Right hindlimb (tissue), 1 donor: Measurements from ENCODE around the gene OR51G1.
A peak's percentile ranks its signal among the peaks of the same experiment; 100 is the strongest.
"Not testable (repeated sequence)": the region's sequence is repeated elsewhere in the genome, so short reads cannot be mapped to it uniquely, and the experiment has no call there.

ENCODE experiments used
- DNase-seq: peaks from one replicate; pipeline ENCODE4 v3.0.0-alpha.2; 2018

OR51G1 gene, protein sequence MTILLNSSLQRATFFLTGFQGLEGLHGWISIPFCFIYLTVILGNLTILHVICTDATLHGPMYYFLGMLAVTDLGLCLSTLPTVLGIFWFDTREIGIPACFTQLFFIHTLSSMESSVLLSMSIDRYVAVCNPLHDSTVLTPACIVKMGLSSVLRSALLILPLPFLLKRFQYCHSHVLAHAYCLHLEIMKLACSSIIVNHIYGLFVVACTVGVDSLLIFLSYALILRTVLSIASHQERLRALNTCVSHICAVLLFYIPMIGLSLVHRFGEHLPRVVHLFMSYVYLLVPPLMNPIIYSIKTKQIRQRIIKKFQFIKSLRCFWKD

DNA sequence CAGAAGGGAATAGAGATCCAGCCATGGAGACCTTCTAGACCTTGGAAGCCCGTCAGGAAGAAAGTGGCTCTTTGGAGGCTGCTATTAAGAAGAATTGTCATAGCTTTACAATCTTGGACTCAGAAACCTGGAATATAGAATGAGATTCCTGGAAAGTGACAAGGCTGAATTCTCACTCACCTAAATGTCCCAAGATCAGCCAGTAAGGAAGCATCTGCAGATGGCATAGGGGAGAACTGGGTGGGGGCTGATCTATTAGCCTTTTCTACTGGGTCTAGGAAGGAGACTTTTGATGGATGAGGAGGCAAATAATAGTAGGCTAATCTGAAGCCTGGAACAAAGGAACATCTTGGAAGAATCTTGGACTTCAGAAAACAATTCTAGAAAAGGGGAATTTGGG is at the start of gene OR51G1:
Gene OR51G1 (minus strand): TSS at position 101 of the 400 bp plus-strand sequence. CDS start 0 bp downstream, at position 101.
- no peak for DNase-seq

DNA sequence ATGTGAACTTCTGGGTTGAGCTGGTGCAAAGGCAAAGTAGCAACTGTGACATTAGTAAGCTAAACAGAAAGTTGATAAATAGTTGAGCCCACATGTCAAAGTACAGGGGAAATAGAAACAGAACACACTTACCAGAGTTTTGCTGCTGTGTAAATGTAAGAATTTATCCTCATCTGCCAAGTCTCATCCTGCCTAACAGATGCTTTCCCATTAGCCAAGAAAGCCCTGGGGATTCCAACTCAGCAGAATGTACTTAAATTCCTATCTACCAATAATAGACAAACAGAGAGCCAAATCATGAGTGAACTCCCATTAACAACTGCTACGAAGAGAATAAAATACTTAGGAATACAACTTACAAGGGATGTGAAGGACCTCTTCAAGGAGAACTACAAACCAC is 38.7 kb upstream of the OR51G1 start:
- DNase-seq: no peak

DNA sequence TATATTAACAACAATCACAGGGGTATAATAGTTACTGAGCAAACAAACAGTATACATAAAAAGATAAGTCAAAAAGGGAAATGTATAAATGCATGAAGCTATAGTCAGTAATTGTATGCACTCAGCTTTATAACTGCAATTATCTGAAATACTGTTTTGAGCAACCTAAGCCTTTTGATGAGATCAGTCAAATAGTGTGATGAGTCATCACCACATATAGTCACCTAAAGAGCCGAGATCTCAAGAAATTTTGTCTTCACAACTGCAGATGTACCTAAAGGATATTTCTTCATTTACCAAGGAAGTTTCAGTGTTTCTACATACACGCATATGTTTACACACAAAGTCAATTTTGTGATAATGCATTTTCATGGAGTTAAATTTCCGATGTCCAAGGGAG is 36.7 kb upstream of the OR51G1 start:
- DNase-seq: no peak

DNA sequence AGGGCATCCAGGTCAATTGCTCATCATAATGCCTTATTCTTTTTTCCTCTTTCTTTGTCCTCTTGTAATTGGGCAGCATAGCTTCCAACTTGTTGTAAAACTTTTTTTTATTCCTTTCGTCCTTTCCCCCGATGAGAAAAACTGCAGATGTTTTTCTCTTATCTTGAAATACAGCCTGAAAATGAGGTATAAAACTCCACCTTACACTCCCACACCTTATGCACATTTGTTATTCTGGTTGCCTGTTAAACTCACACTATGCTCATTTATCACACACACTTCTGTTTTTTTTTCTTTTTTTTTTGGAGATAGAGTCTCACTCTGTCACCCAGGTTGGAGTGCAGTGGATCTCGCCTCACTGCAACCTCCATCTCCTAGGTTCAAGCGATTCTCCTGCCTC is 33.3 kb upstream of the OR51G1 start:
- DNase-seq: no peak

DNA sequence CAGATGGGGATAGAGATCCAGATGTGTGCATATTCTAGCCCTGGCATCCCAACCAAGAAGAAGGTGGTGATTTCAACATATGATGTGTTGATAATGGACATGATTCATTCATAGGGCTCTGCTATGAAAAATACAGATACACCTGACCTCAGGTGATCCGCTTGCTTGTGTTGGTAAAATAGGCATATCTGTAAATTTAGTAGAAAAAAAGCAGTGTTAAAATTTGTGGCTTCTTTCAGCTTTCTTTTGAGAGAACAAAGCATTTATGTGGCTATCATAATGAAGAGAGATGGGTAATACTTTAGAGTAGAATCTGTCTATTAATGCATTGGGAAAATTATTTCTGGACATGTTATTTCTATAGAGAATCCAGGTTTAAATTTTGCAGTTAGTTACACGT is 31.5 kb upstream of the OR51G1 start, which contains the start of gene OR51A2:
Gene OR51A2 (minus strand): TSS at position 101 of the 400 bp plus-strand sequence. CDS start 0 bp downstream, at position 101.
- not testable (repeated sequence) for DNase-seq

DNA sequence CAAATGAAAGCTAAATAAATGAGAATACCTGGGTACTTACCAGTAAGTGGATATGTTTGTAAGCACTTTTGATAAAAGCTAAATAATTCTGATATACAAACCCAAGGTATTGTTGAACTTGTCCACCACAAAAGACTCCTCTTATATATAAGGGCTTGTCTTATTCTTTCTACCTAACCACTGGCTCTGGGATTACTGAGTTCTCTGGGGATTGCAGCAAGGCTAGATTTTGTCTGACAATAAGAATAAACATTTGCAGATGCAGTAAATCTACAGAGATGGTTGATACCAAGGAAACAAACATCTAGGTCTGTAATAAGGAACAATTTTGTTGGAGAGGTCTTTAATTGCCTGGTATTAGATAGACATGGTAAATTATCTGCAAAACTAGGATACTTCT is 23.4 kb upstream of the OR51G1 start, which contains the start of gene OR51A4:
Gene OR51A4 (minus strand): TSS at position 101 of the 400 bp plus-strand sequence. CDS start 505 bp downstream, outside the sequence.
- DNase-seq: no peak

DNA sequence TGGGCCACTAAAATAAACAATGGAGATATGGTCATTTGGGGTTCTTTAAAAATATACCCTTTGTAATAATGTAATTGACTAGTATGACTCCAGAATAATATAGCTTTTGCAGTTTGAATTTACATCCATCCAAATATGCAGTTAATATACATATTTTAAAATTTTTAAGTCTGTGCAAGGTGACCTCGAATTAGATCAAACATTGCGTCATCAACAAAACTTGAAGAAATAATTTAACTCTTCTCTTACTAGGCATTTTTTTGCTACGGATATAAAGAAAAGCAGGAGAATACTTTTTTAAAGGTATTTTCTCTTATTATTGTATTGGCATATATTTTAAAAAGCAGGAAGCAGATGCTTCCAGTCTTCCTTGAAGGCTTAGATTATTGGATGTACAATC is 12.6 kb upstream of the OR51G1 start:
- no peak for DNase-seq

DNA sequence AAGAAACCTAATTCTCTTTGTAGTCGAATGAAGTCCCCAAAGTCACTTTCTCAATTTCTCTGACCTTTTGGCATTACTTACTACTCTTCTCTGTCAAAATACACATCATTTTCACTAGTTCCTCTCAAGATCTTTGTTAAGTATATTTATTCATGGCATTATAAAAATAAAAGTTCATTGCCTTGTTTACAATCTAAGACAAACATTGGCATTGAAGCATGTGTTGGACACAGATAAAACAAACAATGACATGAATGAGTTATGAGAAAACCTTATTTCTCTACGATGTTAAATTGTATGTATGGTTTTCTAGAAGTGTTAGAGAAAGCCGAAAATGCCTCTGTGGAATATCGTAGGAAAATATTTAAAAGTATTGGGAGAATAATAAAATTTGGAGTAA is 8.6 kb upstream of the OR51G1 start:
- DNase-seq: no peak

DNA sequence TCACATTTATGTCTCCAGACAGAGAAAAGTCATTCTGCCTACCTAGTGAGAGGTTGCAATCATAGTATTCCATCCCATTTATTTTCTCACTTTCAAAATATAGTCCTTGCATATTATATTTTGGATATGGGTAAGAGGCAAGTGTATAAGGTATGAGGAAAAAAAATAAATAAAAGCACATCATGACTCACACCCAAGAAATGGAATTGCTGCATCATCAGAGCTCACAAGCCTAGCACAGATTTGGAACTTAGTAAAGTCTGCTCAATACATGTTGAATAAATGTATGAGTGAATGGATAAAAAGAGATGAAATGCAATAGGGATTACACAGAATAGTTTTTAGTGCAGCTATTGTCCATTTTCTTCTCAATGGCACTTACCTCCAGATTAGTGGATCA is 2.5 kb upstream of the OR51G1 start:
- no peak for DNase-seq

DNA sequence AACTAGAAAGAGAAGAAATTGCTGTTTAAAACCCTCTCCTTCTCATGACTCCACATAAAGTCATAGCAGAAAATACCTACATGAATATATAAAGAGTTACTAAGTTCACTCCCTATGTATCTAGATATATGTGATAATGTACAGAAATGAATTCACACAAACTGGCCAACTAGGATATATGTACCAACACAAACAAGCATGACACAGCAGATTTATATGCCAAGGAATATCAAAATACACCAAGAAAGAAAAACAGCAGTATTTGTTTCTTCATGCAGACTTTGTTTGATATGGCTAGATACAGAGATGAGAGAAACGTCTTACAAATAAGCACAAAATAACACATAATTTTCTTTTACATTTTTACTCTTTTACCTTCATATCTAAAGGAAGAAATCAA is 1.8 kb downstream of the OR51G1 start:
- no peak for DNase-seq

DNA sequence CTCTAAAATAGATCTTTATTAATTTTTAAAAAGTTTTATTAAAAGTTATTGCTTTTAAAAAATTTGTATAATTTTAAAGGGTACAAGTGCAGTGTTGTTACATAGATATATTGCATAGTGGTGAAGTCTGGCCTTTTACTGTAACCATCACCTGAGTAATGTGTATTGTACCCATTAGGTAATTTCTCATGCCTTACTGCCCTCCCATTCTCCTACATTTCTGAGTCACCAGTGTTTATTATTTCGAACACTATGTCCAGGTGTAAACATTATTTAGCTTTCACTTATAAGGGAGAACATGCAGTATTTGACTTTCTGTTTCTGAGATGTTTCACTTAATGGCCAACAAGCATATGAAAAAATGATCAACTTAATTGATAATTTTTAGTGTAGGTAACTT is 2.3 kb downstream of the OR51G1 start:
- DNase-seq: no peak

DNA sequence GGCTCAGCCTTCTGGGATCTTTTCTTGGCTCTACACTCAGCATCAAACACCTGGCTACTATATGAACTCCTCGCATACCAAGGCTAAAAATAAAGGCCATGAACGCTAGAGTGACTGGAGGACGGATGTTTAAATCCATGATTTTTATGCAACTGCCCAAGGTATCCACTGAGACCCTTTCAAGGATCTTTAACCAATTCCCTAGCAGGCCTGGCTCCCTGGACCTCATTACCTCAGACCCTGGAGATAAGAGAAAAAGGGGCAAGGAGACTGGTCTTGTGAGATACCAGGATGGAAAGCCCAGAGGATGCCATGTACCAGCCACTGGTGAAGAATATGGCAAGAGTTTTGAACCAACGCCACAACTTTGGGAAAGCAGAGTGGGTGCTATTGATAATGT is 4.9 kb downstream of the OR51G1 start, which contains the start of gene OR51G2:
Gene OR51G2 (minus strand): TSS at position 101 of the 400 bp plus-strand sequence. CDS start 3,687 bp downstream, outside the sequence.
- no peak for DNase-seq

DNA sequence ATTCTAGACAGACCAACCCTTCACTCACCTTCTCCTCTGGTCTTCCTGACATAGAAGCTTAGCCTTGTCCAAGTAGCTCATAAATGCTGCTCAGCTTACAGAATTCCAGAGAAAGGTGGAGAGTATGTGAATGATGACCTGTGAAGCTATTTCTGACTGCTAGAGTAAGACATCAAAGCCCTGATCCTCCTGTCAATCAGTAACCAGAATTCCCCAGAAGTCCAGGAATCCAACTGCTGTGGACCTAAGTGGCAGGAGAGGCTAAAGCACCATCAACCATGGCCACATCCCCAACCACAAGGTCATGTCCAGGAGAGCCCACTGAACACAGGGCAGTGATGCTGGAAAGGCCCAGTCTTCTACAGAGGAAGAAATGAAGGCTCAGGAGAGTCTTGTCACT is 7.6 kb downstream of the OR51G1 start:
- no peak for DNase-seq

DNA sequence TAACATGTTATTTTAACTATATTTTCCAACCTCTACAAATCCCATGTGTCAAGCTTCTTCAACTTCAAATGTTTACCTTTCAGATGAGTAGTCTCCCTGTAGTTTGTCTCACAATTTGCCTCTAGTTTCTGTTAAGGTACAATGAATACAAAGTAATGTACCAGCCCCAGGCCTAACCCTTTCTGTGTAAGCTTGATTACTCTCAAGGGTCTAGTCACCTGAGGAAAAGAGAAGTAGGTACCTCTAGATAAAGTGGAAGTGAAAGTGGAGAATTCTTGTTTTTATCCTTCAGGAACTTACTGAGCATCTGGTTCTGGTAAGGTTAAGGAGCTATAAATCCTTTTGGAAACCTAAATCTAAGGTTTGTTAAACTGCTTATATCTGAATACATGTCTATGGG is 20.7 kb downstream of the OR51G1 start, which contains the start of gene OR51A7:
Gene OR51A7 (plus strand): TSS at position 300 of the 400 bp plus-strand sequence. CDS start 3,587 bp downstream, outside the sequence.
- DNase-seq: no peak

DNA sequence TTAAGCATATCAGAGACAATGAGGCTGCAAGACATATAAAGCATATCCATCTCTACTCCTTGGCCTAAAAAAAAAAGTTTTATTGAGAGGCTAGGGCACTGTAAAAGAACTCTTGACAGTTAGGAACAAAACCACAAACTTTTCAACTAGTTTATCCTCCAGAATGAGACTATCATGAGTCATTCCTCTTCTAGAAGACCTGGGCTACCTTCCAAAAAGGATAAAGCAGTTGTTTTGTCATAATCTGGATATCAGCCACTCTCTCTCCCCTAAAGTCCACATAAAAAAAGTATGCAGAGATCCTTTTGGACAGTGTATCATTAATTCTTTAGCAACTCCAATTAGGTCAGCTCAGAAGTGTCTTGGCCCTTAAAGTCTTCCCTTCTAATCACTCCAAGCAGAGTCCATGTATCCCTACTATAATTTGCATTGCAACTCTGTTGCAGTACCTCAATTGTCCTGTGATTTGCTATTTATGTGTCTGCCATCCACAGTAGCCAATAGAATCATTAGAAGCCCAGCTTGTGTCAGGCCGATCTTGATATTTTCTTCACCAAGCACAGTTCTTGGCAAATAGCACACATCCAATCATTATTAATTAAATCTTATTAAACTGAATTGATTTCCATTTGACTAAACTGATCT is 32.0 kb downstream of the OR51G1 start:
- no peak for DNase-seq

DNA sequence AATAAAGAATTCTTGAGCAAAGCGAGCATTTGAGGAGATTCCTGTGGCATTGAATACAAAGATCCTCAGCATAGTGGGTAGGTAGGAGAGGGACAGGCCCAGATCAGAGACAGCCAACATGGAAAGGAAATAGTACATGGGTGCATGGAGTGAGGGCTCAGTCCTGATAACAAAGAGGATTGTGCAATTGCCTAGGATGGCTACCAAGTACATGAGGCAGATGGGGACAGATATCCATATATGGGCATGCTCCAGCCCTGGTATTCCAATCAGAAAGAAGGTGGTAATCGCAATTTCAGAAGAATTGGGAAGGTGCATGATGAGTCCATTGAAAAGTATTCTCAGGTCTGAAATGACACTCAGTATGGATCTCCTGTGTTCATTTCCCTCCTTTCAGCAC is 33.9 kb downstream of the OR51G1 start:
- DNase-seq: no peak

DNA sequence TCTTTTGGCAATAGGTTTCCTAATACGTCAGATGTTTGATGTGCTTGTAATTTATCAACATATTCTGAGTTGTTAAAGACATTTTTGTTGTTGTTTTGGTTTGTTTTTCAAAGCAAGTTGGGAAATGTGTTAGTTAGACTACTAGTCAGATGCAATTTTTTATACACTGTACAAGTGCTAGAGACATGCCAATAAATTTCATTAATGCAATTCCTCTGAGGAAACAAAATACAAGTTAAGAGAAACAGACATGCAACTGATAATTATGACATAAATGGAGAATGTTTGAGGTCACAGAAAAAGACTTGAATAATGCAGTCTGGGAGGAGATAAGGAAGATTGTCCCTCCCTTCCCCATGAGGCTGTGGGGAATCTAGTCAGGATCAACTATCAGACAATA is 36.5 kb downstream of the OR51G1 start:
- no peak for DNase-seq

DNA sequence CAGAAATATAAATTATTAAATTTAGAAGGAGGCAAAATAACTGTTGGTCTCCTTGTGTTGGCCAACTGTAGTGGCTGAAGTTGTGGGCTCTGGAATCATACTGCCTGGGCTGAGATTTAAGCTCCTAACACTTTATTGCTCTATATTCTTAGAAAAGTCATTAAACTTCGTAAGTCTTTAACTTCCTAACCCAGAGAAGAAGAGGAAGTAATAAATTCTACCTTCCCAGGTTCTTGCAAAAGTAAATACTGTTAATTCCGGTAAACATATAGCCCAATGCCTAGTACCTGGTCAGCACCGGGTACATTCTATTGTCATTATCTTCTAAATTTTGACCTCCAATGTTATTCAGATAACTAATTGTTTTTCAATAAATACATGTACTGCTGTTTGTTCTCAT is 38.0 kb downstream of the OR51G1 start:
- no peak for DNase-seq

DNA sequence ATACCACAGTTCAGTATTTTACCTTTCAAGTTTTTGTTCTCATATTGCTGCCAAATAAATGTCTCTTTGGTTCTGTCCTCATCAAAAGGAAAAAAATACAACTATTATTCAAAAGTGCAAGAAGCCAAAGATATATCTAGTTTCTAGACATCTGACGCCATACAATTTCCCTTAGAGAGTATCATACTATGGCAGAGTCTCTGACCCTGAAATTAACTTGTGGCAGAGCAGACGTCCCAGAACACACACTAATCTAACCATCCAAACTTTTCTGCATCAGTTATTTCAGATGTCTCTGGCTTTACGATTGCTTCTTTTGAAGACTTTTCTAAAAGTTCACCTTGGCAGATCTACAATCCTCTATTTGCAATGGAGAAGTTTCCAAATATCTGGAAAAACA is 39.8 kb downstream of the OR51G1 start:
- no peak for DNase-seq

DNA sequence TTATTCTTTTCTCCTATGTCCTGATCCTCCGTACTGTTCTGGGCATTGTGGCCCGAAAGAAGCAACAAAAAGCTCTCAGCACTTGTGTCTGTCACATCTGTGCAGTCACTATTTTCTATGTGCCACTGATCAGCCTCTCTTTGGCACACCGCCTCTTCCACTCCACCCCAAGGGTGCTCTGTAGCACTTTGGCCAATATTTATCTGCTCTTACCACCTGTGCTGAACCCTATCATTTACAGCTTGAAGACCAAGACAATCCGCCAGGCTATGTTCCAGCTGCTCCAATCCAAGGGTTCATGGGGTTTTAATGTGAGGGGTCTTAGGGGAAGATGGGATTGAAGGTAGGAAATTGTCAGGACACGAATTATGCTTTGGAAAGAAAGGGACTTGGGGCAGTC is 41.6 kb downstream of the OR51G1 start:
- DNase-seq: no peak

DNA sequence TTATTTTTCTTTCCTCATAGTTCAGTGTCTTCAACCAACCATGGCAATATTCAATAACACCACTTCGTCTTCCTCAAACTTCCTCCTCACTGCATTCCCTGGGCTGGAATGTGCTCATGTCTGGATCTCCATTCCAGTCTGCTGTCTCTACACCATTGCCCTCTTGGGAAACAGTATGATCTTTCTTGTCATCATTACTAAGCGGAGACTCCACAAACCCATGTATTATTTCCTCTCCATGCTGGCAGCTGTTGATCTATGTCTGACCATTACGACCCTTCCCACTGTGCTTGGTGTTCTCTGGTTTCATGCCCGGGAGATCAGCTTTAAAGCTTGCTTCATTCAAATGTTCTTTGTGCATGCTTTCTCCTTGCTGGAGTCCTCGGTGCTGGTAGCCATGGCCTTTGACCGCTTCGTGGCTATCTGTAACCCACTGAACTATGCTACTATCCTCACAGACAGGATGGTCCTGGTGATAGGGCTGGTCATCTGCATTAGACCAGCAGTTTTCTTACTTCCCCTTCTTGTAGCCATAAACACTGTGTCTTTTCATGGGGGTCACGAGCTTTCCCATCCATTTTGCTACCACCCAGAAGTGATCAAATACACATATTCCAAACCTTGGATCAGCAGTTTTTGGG is 42.2 kb downstream of the OR51G1 start, which contains the start of gene OR51T1:
Gene OR51T1 (plus strand): TSS at position 41 of the 641 bp plus-strand sequence. CDS start 0 bp downstream, at position 41.
- DNase-seq: peak; percentile 21

DNA sequence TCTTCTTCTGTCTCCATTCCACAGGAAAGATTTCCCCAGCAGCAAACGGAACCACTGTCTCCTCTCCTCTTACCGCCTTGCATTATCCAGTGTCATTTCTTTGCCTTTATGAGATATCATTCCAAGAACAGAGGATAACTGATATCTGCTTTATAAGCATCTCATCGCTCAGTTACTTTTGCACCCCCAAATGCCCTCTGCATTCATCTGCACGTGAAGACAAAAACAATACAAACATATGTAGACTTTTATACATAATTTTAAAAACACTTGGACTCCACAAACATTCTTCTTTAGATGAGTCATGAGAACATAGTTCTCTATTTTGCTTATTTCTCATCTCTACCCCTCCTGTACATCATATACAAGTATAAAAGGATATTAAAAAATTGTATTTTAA is 43.0 kb downstream of the OR51G1 start:
- DNase-seq: no peak
